Dendritic cell treated with granulocyte-macrophage colony-stimulating factor and Interleukin-4, amounts not matched to agents 40 ng/mL and 50 ng/mL, for 4 days (primary cell): ENCODE results near the gene SLC2A6.

Experiments used
- H3K27ac Mint-ChIP-seq: one replicate; pipeline ENCODE4 v1.8.0; 2022; ENCODE audit warnings: mild to moderate bottlenecking, mixed read lengths
- H3K27me3 Mint-ChIP-seq: one replicate; pipeline ENCODE4 v1.8.0; 2022; ENCODE audit warnings: mild to moderate bottlenecking, mixed read lengths
- H3K36me3 Mint-ChIP-seq: one replicate; pipeline ENCODE4 v1.8.0; 2022; ENCODE audit warnings: low read depth, mixed read lengths
- H3K4me1 Mint-ChIP-seq: one replicate; pipeline ENCODE4 v1.8.0; 2022; ENCODE audit warnings: low read depth, mixed read lengths
- H3K4me3 Mint-ChIP-seq: one replicate; pipeline ENCODE4 v1.8.0; 2022; ENCODE audit warnings: mild to moderate bottlenecking, moderate library complexity, mixed read lengths
- H3K9me3 Mint-ChIP-seq: one replicate; pipeline ENCODE4 v1.8.0; 2022; ENCODE audit warnings: mixed read lengths
- intact Hi-C: fragments of 100-400 bp; cut with micrococcal nuclease; formaldehyde crosslinking; loops from one replicate; pipeline ENCODE4 v1.15.0; 2022

The SLC2A6 gene

GRCh38 chr9:133510926-133511505 is 32.1 kb upstream of the SLC2A6 start:
- Mint-ChIP-seq H3K4me3 (no peak overlapping the region), H3K9me3 (no peaks in the 10 kb centered on the region), H3K4me1 (peaks cover 4% of the 10 kb centered on the region), H3K36me3 (no peaks in the 10 kb centered on the region), H3K27me3 (peaks cover 17% of the 10 kb centered on the region), H3K27ac (no peak overlapping the region)
- intact Hi-C loops, result no loop called here

- Mint-ChIP-seq H3K9me3 (no peaks in the 10 kb centered on the region), H3K27ac (no peak overlapping the region), H3K4me1 (peaks cover 4% of the 10 kb centered on the region), H3K36me3 (no peaks in the 10 kb centered on the region), H3K4me3 (no peak overlapping the region), H3K27me3 (peaks cover 17% of the 10 kb centered on the region)
- intact Hi-C loops, result no loop called here
Measured at GRCh38 chr9:133509179-133510083, 30.5 kb upstream of the SLC2A6 start.

- intact Hi-C loops, result no loop called here
- Mint-ChIP-seq H3K27ac (no peak overlapping the region), H3K36me3 (no peaks in the 10 kb centered on the region), H3K27me3 (peaks cover 22% of the 10 kb centered on the region), H3K4me1 (peaks cover 4% of the 10 kb centered on the region), H3K9me3 (no peaks in the 10 kb centered on the region), H3K4me3 (no peak overlapping the region)
Measured at GRCh38 chr9:133508046-133508445, 29.1 kb upstream of the SLC2A6 start.

- Mint-ChIP-seq H3K4me1 (peaks cover 4% of the 10 kb centered on the region), H3K9me3 (peaks cover 4% of the 10 kb centered on the region), H3K36me3 (no peaks in the 10 kb centered on the region), H3K27me3 (peaks cover 23% of the 10 kb centered on the region), H3K27ac (no peak overlapping the region), H3K4me3 (no peak overlapping the region)
- intact Hi-C loops, result no loop called here
Measured at GRCh38 chr9:133507246-133507965, 28.5 kb upstream of the SLC2A6 start.

- Mint-ChIP-seq H3K4me3 (no peak overlapping the region), H3K9me3 (peaks cover 11% of the 10 kb centered on the region), H3K27me3 (peaks cover 26% of the 10 kb centered on the region), H3K27ac (no peak overlapping the region), H3K4me1 (peaks cover 4% of the 10 kb centered on the region), H3K36me3 (no peaks in the 10 kb centered on the region)
- intact Hi-C loops, result no loop called here
Measured at GRCh38 chr9:133506653-133507038, 27.7 kb upstream of the SLC2A6 start.

- intact Hi-C loops, result no loop called here
- H3K27me3 Mint-ChIP-seq, result peaks cover 27% of the 10 kb centered on the region
- peaks cover 4% of the 10 kb centered on the region for H3K4me1 Mint-ChIP-seq
- no peak overlapping the region for H3K4me3 Mint-ChIP-seq
- no peaks in the 10 kb centered on the region for H3K36me3 Mint-ChIP-seq
- H3K27ac Mint-ChIP-seq, result no peak overlapping the region
- H3K9me3 Mint-ChIP-seq, result peaks cover 17% of the 10 kb centered on the region
Measured at GRCh38 chr9:133505901-133506652, 27.2 kb upstream of the SLC2A6 start.

GRCh38 chr9:133505186-133505830 is 26.4 kb upstream of the SLC2A6 start:
- intact Hi-C loops, result no loop called here
- Mint-ChIP-seq H3K27me3 (peaks cover 25% of the 10 kb centered on the region), H3K4me1 (peaks cover 4% of the 10 kb centered on the region), H3K27ac (no peak overlapping the region), H3K4me3 (no peak overlapping the region), H3K9me3 (peaks cover 19% of the 10 kb centered on the region), H3K36me3 (no peaks in the 10 kb centered on the region)

GRCh38 chr9:133502112-133502511 is 23.2 kb upstream of the SLC2A6 start:
- H3K9me3 Mint-ChIP-seq, result peaks cover 19% of the 10 kb centered on the region
- no peak overlapping the region for H3K4me3 Mint-ChIP-seq

GRCh38 chr9:133499892-133500270 is 21.0 kb upstream of the SLC2A6 start:
- Mint-ChIP-seq H3K9me3 (peaks cover 19% of the 10 kb centered on the region), H3K4me1 (no peaks in the 10 kb centered on the region), H3K36me3 (no peaks in the 10 kb centered on the region), H3K4me3 (no peak overlapping the region), H3K27me3 (peaks cover 13% of the 10 kb centered on the region), H3K27ac (no peak overlapping the region)
- intact Hi-C loops, result no loop called here

More at GRCh38 chr9:133502112-133502511, 23.2 kb upstream of the SLC2A6 start:
- intact Hi-C loops, result no loop called here
- Mint-ChIP-seq H3K27ac (no peak overlapping the region), H3K4me1 (no peaks in the 10 kb centered on the region), H3K36me3 (no peaks in the 10 kb centered on the region), H3K27me3 (peaks cover 13% of the 10 kb centered on the region)

- peaks cover 12% of the 10 kb centered on the region for H3K27me3 Mint-ChIP-seq
- H3K4me1 Mint-ChIP-seq, result no peaks in the 10 kb centered on the region
- intact Hi-C loops, result no loop called here
- H3K4me3 Mint-ChIP-seq, result no peak overlapping the region
- no peaks in the 10 kb centered on the region for H3K36me3 Mint-ChIP-seq
- peaks cover 19% of the 10 kb centered on the region for H3K9me3 Mint-ChIP-seq
- H3K27ac Mint-ChIP-seq, result no peak overlapping the region
Measured at GRCh38 chr9:133499132-133499891, 20.4 kb upstream of the SLC2A6 start.

- Mint-ChIP-seq H3K4me3 (no peak overlapping the region), H3K4me1 (no peaks in the 10 kb centered on the region), H3K27me3 (peaks cover 4% of the 10 kb centered on the region), H3K36me3 (no peaks in the 10 kb centered on the region), H3K27ac (no peak overlapping the region), H3K9me3 (peaks cover 13% of the 10 kb centered on the region)
- intact Hi-C loops, result no loop called here
Measured at GRCh38 chr9:133496861-133497842, 18.3 kb upstream of the SLC2A6 start.
